SIG-M5 treated with dmso at 0.1 percent for 504 hours (cell line): ENCODE results near the gene NUP210.

Experiments
- DNase-seq: peaks from one replicate; lab custom pipeline; 2025; ENCODE audit not compliant: unreplicated experiment; lab: John Stamatoyannopoulos, UW

Gene NUP210

DNA sequence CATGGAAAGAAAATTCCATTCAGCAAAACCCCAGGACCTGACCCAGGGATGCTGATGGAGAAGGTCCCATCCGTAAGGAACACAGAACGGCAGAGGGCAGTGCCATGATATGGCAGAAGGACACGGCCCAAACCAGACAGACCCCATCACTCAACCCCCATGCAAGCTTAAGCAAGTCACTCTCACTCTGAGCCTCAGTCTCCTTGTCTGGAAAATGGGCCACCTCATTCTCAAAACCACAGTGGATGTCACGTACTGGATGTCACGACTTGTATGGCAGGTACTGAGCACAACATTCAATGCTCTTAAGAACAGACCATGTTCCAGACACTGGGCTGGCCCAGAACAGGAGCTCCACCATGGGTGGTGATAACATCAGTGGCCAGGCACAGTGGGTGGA lies 90.4 kb downstream of the NUP210 start:
- DNase-seq: no peak

- DNase-seq: no peak
These were observed 94.2 kb downstream of the NUP210 start for GRCh38 chr3:13325892-13326443.

DNA sequence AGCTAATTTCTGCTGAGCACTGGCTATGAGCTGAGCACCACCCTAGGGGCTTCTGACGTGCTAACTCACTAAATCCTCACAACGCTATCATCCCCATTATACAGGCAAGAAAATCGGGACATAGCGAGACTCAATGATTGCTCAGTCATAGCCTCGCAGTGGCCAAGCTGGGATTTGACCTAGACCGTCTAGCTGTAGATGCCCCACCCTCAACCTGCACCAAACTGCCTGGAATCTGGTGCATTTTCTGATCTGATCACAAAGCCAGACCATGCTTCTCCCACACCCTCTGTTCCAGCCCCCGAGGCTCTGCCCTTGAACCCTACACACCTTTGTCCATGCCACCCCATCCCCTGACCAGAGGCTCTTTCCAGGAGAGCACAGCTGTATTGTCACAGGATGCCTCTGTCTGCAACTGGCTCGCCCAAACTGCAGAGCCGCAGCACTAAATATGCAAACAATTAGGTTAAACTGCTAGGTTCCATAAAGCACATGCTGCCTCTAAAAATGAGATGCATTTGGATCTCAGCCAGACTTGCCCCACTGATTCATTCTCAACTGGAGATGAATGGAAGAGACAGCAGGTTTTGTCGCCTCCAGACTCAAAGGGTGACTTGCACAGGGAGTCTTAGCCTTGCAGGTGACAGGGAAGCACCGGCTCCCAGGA lies 95.2 kb downstream of the NUP210 start:
- no peak for DNase-seq

DNA sequence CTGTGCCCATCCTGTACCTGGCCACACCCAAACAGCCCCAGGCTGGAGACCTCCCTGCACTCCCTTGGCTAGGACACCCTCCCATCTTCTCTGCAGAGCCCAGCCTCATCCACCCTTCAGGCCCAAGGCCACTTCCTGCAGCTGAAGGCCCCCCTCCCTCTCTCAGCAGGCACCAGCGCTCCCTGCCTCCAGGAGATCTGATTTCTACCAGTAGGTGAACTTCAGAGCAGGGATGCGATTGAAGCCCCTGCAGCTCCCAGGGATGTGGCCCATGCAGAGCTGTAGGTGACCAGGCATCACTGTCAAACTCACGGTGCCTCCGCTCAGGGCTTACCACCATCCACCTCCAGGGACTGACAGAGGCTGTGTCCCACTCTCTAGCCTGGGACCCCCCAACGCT lies 96.3 kb downstream of the NUP210 start:
- no peak for DNase-seq

DNA sequence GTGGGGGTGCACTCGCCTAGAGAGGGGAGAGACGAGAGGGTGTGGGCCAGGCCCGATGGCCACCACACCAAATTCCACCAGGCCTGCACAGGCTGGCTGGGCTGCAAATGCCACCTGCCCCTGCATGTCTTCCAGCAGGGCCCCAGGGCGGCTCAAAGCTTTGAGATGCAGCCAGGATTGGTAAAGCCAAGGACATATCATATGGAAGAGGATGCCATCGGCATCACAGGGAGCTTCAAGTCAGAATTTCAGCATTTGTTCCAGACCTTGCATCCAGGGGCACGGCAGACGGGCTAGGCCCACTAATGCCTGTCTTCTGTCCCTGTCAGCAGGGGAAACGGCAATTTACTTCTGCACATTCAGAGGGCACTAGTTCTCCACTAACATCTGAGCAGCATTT lies 97.8 kb downstream of the NUP210 start:
- DNase-seq: no peak

DNA sequence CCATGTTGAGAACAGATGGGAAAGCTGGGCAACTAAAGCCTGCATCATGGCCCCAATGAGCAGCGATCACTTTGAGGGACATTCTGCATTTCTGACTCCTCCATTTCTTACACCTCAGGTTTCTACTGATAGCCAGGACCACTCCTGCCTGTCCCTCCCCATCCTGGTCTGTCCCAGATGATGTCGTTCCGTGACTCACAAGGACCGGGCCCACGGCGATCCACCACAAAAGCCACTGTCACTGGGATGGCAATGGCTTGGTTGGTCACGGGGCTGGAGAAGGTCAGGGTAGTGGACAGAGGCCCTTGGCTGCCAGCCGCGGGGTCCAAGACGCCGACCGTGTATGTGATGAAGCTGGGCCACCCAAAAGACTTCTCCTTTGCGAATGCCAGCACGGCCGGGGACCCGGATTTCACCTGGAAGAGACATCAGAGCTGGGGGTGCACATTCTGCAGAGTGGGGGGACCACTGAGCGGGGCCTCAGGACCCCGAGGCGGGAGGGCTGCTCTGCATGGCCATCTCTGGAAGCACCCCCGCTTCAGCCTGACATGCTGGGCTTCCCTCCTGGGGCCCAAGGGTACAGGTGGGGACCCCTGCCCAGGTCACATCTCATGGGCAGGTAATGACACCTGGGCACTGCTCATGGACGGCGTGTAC lies 100.4 kb downstream of the NUP210 start:
- no peak for DNase-seq

- DNase-seq: no peak
These were observed 101.3 kb downstream of the NUP210 start for GRCh38 chr3:13318626-13319470.

DNA sequence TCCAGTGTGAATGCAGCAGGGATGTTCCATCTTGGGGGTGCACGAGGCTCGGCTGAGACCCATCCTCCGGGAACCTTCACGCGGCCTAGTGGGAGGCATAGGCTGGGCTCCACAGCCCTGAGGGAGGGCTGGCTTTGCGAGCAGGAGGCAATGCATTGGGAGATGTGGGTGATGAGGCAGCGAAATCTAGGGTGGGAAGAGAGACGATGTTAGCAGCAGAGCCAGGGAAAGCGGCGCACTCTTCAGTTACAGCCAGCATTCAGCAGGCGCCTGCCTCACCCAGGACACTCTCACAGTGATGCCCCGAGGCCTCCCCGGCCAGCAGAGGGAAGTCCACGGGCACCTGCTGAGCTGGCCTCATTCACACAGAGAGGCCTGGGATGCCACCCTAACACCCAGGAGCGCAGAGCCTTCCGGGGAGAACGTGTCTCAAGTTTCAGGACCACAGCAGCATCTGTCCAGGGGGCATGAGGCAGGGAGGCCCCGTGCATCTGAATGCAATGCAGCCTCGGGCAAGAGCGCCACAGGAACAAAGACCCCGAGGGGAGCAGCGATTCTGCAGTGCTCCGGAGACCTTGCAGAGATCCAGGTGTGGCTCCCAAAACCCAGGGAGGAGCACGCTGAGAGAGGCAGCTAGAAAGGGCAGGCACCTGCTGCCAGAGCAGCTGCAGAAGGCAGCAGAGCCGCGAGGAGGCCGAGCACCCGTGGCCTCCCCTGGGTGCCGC lies 102.4 kb downstream of the NUP210 start:
- DNase-seq: no peak

GRCh38 chr3:13316603-13317002 lies 103.5 kb downstream of the NUP210 start:
- DNase-seq: no peak

GRCh38 chr3:13314877-13315276 lies 105.2 kb downstream of the NUP210 start:
- no peak for DNase-seq

- no peak for DNase-seq
These were observed 106.3 kb downstream of the NUP210 start for GRCh38 chr3:13313813-13314212.

DNA sequence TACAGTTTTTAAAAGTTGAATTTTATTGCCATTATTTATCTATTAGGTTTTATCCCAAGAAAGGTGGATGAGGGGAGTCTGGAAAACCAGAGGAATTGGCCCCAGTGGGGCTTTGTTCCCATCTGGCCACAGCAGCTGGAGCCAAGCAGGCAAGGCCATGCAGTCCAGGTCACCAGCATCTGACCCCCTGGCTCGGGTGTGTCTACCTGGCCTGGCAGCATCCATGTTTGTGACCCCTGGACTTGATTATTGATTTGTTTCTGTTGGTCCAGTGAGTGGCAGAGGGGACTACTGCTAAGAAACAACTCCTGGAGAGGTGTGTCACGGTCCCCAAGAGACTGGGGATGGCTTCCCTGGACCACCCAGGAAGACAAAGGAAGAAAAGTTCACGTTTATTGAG lies 111.1 kb downstream of the NUP210 start:
- DNase-seq: no peak

DNA sequence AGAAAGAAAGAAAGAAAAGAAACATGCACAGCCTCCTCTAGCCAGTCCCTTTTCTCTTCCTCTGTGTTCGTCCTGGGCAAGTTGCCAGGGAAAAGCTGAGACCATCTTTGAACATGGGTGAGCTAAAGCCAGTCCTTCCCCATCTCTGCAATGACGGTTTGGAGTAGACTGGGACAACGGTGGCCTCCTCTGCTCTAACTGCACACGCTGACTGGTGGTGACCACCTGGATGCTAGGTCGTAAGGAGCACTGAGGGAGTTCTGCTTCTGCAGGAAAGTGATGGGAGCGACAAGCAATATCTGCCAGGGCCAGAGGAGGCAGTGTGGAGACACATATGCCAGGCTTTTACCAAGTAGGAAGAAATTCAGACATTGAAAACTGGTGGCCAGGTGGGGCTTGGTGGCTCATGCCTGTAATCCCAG lies 111.7 kb downstream of the NUP210 start:
- peak; percentile 69 for DNase-seq

GRCh38 chr3:13307041-13307440 lies 113.1 kb downstream of the NUP210 start:
- no peak for DNase-seq

- DNase-seq: no peak
These were observed 114.5 kb downstream of the NUP210 start for GRCh38 chr3:13305623-13306022.

DNA sequence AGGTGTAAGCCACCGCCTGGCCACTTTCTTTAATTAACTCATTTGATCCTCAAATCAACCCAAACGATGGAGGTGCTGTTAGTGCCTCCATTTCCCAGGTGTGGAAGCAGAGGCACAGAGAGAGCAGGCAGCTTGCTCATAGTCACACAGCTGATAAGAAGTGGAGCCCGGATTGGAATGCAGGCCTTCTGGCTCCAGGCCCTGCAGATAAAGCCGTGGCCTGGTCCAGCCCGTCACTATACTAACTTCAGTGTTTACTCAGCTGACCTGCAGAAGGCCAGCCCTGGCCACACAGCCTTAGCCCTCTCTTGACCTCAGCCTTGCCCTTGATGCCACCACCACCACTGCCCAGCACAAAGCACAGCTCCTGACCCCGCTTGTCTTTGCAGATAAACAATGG lies 116.7 kb downstream of the NUP210 start:
- no peak for DNase-seq

- DNase-seq: peak; percentile 97
These were observed 118.7 kb downstream of the NUP210 start for GRCh38 chr3:13301286-13301987.

DNA sequence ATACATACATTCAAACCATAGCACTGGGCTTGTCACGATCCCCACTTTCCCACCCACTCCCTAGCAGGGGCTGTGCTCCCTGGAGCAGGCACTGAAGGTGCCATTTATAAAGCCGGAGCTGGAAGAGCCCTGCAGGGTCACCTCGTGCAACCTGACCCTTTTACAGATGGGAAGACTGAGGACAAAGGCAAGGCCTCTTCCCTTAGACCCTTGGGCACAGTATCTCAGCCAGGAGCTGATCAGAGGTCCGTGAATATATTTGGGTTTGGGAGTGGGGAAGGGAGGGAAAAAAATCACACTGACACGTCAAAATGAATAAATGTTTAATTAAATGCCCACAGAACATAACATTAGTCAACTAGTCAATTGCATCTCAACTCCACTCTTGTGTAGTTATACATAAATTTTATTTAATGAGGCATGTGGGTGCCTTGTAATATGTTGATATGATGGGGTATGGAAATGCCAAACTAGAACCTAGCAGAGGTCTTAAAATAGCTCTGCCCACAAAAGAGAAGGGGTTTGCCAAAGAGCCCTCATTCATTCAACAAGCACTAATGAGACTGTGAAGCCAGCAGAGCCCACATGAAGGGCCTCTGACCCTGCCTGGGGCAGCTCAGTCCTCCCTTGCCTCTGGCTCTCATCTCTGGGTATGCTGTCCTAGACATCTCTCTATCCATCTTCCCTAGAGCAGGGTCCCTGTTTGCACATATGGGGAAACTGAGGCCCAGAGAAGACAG lies 119.4 kb downstream of the NUP210 start:
- DNase-seq: no peak

GRCh38 chr3:13299531-13300155 lies 120.5 kb downstream of the NUP210 start:
- DNase-seq: no peak
